ENCODE results near the gene MAPKBP1. TPM values are rescaled to one million over a fixed set of nuclear protein-coding genes. Genes with fewer than 3 reads are reported as not detected.

The MAPKBP1 gene
- total and polyA plus RNA-seq, 2 of the 4 experiments (the other 2 are of a cell fraction): 12.5 to 15.3 TPM

DNA sequence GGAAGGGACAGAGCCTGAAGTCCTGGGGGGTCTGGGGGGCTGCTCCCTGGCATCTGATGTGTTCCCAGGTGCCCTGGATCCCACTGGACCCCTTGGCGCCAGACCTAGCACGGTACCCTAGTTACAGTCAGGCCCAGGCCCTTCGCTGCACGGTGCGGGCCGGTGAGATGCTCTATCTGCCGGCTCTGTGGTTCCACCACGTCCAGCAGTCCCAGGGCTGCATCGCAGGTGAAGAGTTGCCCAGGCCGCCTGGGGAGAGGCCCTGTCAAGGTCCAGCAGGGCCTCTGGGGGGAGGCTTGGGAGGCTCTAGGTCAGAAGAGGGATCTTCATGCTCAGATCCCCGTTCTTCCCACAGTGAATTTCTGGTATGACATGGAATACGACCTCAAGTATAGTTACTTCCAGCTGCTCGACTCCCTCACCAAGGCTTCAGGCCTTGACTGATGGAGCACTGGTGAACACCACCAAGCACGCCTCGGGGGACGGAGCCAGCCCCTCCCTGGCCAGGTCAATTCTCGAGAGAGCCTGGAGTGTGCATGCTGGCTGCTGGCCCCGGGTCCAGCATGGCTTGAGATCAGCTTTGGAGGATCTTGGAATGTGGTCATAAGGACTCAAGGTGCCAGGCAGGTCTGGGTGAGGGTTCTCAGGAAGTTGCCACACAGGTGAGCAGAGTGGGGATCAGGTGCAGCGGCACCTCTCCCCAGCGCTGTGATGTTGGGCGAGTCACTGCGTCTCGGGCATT lies 62.6 kb downstream of the MAPKBP1 start:
- ATAC-seq (ENCODE audit: low read depth): no peak
- intact Hi-C loops (cut with micrococcal nuclease) (no loop called here), in situ Hi-C loops (cut with MboI; ENCODE audit: low sequenced_read_pairs) (no loop called here), dilution Hi-C loops (cut with HindIII; ENCODE audit: low sequenced_read_pairs, unreplicated experiment) (no loop called here)
- Histone ChIP-seq H4K5ac (ENCODE audit: low read depth, low read length) (no peak overlapping the region), H4K8ac (ENCODE audit: low read depth in 2 of 2, low read length in 2 of 2) (no peak overlapping the region), H3K79me1 (ENCODE audit: low read depth in 1 of 2, low read length in 2 of 2) (peaks cover 2 to 9% of the 10 kb centered on the region in 2 experiments; a peak in 2 of 4 replicates), H2BK120ac (ENCODE audit: low read depth, low read length) (no peak overlapping the region), H3K9ac (ENCODE audit: low read depth, low read length) (no peak overlapping the region), H3K23ac (ENCODE audit: low read depth, low read length) (no peak overlapping the region), H2BK15ac (ENCODE audit: low read depth, low read length) (no peak overlapping the region), H3K9me1 (ENCODE audit: insufficient read depth, low read length) (peaks cover 5% of the 10 kb centered on the region; the same call in 1 of the 2 replicates), H2AK5ac (ENCODE audit: low read depth, low read length) (no peak overlapping the region), H3K14ac (replicated peaks; ENCODE audit: low read depth, low read length) (no peak overlapping the region), H3K56ac (ENCODE audit: extremely low read depth, insufficient read depth, low read length) (no peak overlapping the region), H3K18ac (ENCODE audit: low read depth, low read length) (no peak overlapping the region), H3K4me2 (ENCODE audit: low read depth, low read length) (no peak overlapping the region), H2AFZ (replicated peaks; ENCODE audit: low read length, poor library complexity) (no peak overlapping the region), H3K27ac (ENCODE audit: insufficient read depth, low read length) (no peak overlapping the region), H2BK5ac (ENCODE audit: low read depth, low read length, poor library complexity, severe bottlenecking) (no peak overlapping the region), H2BK20ac (ENCODE audit: low read depth, low read length) (no peak overlapping the region), H3K36me3 (ENCODE audit: control insufficient read depth, insufficient read depth, low read length) (peaks cover 5% of the 10 kb centered on the region), H3K9me3 (ENCODE audit: control insufficient read depth, insufficient read depth, low read length) (no peaks in the 10 kb centered on the region), H3K4me3 (ENCODE audit: insufficient read depth, low read depth, low read length) (no peak overlapping the region), H3K4me1 (ENCODE audit: control insufficient read depth, insufficient read depth, low read length) (no peaks in the 10 kb centered on the region), H3K4ac (ENCODE audit: low read depth, low read length) (no peak overlapping the region), H4K20me1 (ENCODE audit: insufficient read depth, low read length) (peaks cover 18% of the 10 kb centered on the region), H2AK9ac (replicated peaks; ENCODE audit: low read depth, low read length, poor library complexity) (peak overlapping the region; percentile 8), H3K27me3 (ENCODE audit: control insufficient read depth, insufficient read depth, low read length) (no peaks in the 10 kb centered on the region), H4K91ac (ENCODE audit: insufficient read depth, low read depth, low read length) (no peak overlapping the region)
- BruUV-seq (replicated peaks): no TSS peak
- WGBS, 2 experiments (ENCODE audit: extremely low coverage in 2 of 2, insufficient read length in 1 of 2): 92% methylated on average over 9 of the region's 23 CpGs; no CpG with 5 or more reads in 1 of the 2 experiments
- POLR2A ChIA-PET (ENCODE audit: unreplicated experiment): interaction anchor here (0.6 kb wide), 1 partner anchor 129 kb away, joined by 4 read pairs; no protein-coding TSS in a partner anchor
- DNase-seq: no peak
- CTCF ChIA-PET: interaction anchor here (0.6 kb wide), 1 partner anchor 382 kb away, joined by 5 read pairs; no protein-coding TSS in a partner anchor
- TF ChIP-seq NFE2L2 (IDR thresholded peaks at IDR 0.05; ENCODE audit: low read depth, low read length) (no peak), RAD21 (IDR thresholded peaks at IDR 0.05; ENCODE audit: low read length) (no peak), CEBPB (IDR thresholded peaks at IDR 0.05; ENCODE audit: low read depth, low read length) (no peak), RFX5 (IDR thresholded peaks at IDR 0.05; ENCODE audit: low read depth, low read length) (no peak), BHLHE40 (IDR thresholded peaks at IDR 0.05; ENCODE audit: low read depth, low read length) (no peak), SMC3 (IDR thresholded peaks at IDR 0.05; ENCODE audit: low read depth, low read length) (no peak), CHD1 (IDR thresholded peaks at IDR 0.05; ENCODE audit: low read depth, low read length) (no peak), MAZ (IDR thresholded peaks at IDR 0.05; ENCODE audit: borderline replicate concordance, low read depth, low read length) (no peak), RCOR1 (IDR thresholded peaks at IDR 0.05; ENCODE audit: insufficient replicate concordance, low read length) (no peak), MAFK (IDR thresholded peaks at IDR 0.05; ENCODE audit: low read depth, low read length) (no peak), POLR2A (IDR thresholded peaks at IDR 0.05; ENCODE audit: low read depth, low read length) (no peak), MXI1 (IDR thresholded peaks at IDR 0.05; ENCODE audit: borderline replicate concordance, low read depth, low read length) (no peak)
- TF ChIP-seq, protein P1, sequence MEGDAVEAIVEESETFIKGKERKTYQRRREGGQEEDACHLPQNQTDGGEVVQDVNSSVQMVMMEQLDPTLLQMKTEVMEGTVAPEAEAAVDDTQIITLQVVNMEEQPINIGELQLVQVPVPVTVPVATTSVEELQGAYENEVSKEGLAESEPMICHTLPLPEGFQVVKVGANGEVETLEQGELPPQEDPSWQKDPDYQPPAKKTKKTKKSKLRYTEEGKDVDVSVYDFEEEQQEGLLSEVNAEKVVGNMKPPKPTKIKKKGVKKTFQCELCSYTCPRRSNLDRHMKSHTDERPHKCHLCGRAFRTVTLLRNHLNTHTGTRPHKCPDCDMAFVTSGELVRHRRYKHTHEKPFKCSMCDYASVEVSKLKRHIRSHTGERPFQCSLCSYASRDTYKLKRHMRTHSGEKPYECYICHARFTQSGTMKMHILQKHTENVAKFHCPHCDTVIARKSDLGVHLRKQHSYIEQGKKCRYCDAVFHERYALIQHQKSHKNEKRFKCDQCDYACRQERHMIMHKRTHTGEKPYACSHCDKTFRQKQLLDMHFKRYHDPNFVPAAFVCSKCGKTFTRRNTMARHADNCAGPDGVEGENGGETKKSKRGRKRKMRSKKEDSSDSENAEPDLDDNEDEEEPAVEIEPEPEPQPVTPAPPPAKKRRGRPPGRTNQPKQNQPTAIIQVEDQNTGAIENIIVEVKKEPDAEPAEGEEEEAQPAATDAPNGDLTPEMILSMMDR (conservative IDR thresholded peaks at IDR 0.05; ENCODE audit: low read depth, low read length): no peak
- TF ChIP-seq, protein P2, sequence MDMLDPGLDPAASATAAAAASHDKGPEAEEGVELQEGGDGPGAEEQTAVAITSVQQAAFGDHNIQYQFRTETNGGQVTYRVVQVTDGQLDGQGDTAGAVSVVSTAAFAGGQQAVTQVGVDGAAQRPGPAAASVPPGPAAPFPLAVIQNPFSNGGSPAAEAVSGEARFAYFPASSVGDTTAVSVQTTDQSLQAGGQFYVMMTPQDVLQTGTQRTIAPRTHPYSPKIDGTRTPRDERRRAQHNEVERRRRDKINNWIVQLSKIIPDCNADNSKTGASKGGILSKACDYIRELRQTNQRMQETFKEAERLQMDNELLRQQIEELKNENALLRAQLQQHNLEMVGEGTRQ (IDR thresholded peaks at IDR 0.05; ENCODE audit: low read depth, low read length): no peak
- TF ChIP-seq, protein P3, sequence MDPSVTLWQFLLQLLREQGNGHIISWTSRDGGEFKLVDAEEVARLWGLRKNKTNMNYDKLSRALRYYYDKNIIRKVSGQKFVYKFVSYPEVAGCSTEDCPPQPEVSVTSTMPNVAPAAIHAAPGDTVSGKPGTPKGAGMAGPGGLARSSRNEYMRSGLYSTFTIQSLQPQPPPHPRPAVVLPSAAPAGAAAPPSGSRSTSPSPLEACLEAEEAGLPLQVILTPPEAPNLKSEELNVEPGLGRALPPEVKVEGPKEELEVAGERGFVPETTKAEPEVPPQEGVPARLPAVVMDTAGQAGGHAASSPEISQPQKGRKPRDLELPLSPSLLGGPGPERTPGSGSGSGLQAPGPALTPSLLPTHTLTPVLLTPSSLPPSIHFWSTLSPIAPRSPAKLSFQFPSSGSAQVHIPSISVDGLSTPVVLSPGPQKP (IDR thresholded peaks at IDR 0.05; ENCODE audit: borderline replicate concordance, low read depth, low read length): no peak
